HG03139 (cell line): Measurements from ENCODE around the gene MYLK2.
"Not testable (repeated sequence)": the region's sequence is repeated elsewhere in the genome, so short reads cannot be mapped to it uniquely, and the experiment has no call there.

Source experiments
- ATAC-seq: cut with Tn5 transposase; IDR thresholded peaks from one replicate; pipeline ENCODE4 v1.9.1; 2021; ENCODE audit not compliant: unreplicated experiment

The MYLK2 gene

GRCh38 chr20:31819083-31819784, at the start of gene MYLK2:
TSS of gene MYLK2 (plus strand) at chr20:31819356. CDS start at chr20:31819581, 225 bp downstream.
- ATAC-seq: no peak

DNA sequence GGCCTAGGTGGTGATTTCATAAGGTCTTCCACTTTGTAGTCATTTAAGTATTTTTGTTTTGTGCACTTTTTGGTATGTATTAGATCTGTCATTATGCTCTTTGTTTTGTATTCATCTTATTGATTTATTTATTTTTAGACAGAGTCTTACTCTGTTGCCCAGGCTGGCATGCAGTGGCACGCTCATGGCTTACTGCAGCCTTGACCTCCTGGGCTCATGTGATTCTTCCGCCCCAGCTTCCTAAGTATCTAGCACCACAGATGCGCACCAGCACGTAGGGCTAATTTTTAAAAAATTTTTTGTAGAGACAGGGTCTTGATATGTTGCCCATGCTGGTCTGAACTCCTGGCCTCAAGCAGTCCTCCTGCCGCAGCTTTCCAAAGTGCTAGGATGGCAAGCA, 49.5 kb upstream of the MYLK2 start:
- no peak for ATAC-seq

GRCh38 chr20:31770243-31770642, 48.9 kb upstream of the MYLK2 start:
- no peak for ATAC-seq

- no peak for ATAC-seq
These were observed 44.7 kb upstream of the MYLK2 start for GRCh38 chr20:31774408-31774807.

DNA sequence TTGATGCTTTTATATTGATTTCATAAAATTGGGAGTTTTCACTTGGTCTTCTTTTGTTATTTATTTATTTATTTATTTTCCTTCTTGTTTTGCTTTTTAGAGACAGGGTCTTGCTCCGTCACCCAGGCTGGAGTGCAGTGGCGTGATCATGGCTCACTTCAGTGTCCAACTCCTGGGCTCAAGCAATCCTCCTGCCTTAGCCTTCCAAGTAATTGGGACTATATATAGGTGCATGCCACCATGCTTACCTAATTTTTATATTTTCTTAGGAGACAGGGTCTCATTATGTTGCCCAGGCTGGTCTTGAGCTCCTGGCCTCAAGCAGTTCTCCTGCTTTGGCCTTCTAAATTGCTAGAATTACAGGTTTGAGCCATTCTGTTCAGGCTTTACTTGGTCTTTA, 38.3 kb upstream of the MYLK2 start:
- no peak for ATAC-seq

- ATAC-seq: no peak
These were observed 37.2 kb upstream of the MYLK2 start for GRCh38 chr20:31781945-31782344.

- no peak for ATAC-seq
These were observed 34.7 kb upstream of the MYLK2 start for GRCh38 chr20:31784354-31785044.

GRCh38 chr20:31785089-31785488, 34.1 kb upstream of the MYLK2 start:
- ATAC-seq: no peak

DNA sequence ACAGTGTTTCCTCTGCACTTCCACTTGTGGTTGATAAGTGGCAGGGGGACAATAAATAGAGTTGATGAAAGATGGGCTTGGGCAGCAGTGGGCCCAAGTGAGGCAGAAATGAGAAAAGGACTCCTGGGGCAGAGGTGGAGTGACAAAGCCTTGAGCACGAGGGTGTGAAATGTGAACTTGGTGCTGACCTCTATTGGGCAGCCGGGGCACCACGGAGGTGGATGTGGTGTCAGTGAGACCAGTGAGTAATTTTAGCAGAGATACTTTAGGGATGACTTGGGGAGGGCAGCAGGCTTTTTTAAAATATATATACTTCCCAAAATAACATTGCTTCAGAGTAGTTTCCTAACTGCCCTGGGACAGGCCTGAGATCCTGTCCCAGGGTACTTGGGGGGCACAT, 30.6 kb upstream of the MYLK2 start:
- ATAC-seq: no peak

- ATAC-seq: no peak
These were observed 28.8 kb upstream of the MYLK2 start for GRCh38 chr20:31790401-31790800.

- no peak for ATAC-seq
These were observed 21.8 kb upstream of the MYLK2 start for GRCh38 chr20:31797364-31797763.

- no peak for ATAC-seq
These were observed 17.6 kb upstream of the MYLK2 start for GRCh38 chr20:31801508-31801907.

DNA sequence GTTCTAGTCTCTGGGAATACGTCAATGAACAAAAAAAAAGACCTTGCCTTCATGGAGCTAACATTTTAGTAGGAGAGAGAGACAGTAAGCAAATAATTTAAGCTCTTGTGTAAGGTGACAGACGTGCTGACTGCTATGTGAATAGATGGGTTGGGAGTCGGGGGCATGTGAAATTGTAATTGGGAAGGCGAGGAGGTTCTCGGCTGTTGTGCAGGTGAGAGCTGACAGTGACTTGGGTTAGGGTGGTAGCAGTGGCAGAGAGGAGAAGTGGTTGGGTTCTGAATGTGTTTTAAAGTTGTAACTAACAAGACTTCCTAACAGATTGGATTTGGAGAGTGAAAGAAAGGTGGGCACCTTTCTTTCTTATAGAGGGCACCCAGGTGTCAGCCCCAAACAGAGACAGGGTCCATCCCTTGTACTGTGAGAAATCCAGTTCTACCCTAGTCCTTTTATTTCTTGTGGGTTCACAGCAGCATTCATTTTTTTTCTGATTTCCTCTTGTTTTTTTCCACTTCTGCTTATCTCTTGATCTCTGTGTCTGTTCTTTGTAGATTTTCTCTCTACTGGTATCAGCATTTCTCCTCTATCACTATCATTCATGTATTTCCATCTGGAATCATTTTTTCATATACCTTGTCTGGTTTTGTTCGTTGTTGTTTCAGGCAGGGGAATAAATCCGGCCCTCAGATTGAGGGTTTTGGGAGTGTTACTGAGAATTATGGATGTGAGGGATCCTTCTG, 15.4 kb upstream of the MYLK2 start:
- no peak for ATAC-seq

DNA sequence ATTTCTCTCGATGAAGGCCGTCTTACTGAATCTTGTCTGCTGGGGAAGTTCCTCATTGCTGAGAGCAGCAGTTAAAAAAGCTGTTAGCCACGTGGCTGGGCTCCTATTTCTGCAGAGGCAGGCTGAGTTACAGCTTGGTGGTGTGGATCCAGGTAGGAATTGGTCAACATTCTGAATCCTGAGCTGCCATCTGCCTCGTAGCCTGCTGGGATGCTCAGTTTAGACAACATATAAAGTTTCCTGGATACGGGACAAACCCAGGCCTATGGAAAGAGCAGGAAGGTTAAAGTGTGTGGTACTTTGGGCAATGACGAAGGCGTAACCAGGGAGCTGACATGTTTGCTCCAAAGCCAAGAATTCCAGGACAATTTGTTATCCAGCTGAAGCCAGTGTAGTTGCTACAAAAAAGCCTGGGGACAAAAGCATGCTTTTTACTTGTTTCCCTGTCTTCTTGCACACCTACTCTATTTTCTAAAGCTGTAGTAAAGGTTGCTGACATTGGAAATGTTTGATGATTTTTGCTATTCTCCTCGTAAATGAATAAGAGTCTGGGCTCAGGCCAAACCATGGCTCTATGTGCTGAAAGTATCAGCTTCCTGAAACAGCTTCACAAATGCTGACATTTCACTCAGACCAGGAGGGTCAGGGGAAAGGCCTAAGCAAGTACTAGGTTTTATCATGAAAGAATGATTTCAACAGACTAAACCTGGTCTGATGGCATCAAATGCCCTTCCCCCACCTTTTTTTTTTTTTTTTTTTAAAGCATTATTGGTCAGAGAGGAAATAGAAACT, 12.4 kb upstream of the MYLK2 start:
- ATAC-seq: no peak

- ATAC-seq: no peak
These were observed 10.7 kb upstream of the MYLK2 start for GRCh38 chr20:31808481-31808880.

DNA sequence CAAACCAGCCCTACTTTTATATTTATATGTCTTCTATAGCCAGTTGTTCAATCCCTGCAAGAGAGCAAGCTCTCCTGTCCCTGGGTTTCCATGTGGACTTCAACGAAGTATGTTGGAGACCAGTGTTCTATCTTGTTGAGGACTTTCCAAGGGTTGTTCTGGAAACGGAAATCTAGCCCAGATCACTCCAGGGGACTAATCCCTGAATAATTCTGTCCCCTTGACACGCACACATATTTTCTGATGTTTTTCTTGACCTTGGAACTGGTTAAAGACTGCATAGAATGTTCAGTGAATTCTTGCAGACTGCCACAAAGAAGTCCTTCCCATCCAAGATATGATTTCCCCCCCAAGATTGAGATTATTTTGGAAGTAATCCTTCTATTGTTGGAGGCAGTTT, 9.5 kb upstream of the MYLK2 start:
- ATAC-seq: no peak

DNA sequence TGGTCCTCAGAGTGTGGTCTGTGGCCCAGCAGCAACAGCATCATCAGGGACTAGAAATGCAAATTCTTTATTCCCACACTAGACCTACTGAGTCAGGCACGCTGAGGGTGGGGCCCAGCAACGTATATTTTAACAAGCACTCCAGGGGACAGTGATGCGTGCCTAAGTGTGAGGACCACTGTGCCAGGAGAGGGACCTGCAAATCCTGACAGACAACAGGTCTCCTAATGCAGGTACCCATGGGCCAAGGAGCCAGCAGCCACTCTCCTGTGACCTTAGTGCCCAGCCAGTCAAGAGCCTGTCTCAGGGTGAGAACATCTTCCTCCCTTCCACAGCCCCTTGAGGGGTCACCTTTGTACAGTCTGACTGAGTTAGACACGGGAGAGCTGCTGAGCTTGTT, 8.0 kb upstream of the MYLK2 start:
- no peak for ATAC-seq

- no peak for ATAC-seq
These were observed 7.1 kb upstream of the MYLK2 start for GRCh38 chr20:31811796-31812728.

DNA sequence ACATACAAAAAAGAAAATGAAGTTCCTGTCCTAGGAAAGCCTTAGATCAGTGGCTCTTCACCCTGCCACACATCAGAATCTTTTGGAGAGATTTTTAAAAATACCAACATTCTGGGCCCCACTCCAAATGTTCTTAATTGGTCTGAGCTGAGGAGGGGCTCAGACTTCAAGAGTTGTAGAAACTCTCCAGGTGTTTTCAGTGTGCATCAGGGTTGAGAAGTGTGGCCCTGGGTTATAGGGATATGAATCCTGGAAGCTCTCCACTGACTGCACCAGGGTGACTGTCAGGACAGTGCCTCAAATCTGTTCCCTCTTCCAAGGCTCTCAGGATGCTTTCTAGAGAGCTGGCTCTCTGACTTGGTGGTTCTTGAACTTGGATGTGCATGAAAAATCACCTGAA, 5.5 kb upstream of the MYLK2 start:
- no peak for ATAC-seq

DNA sequence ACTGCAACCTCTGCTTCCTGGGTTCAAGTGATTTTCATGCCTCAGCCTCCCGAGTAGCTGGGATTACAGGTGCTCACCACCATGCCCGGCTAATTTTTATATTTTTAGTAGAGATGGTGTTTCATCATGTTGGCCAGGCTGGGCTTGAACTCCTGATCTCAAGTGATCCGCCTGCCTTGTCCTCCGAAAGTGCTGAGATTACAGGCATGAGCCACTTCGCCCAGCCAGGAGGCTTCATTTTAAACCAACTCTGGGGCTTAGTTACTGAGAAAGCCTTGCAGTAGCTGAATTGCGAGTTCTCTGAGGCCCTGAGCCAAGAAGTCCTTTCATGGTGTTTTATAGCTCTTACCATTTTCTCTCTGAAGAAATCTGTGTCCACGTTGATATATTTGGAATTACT, 5.0 kb upstream of the MYLK2 start:
- ATAC-seq: not testable (repeated sequence)
